ENCODE data around the gene RSPH10B. TPM values are rescaled to one million over a fixed set of nuclear protein-coding genes. Genes with fewer than 3 reads are reported as not detected.
"Not testable (repeated sequence)": the region's sequence is repeated elsewhere in the genome, so short reads cannot be mapped to it uniquely, and the experiment has no call there.

RSPH10B gene
- under 1 TPM in 1 of 2 experiments, not detected in 1; 0.81 TPM for total RNA-seq
- polyA plus RNA-seq = not detected
- total RNA-seq = 0 to 0.19 (median 0.04) reads per million in 6 experiments

- H3K27ac Mint-ChIP-seq, H3K27me3 Mint-ChIP-seq, POLR2A ChIA-PET, DNase-seq, H3K36me3 Mint-ChIP-seq, H3K4me3 Mint-ChIP-seq, H3K9me3 Mint-ChIP-seq, ATAC-seq, H3K4me1 Mint-ChIP-seq: not testable (repeated sequence)
These were observed at the start of gene RSPH10B for GRCh38 chr7:5970347-5970911. Gene RSPH10B (minus strand): TSS chr7:5970689. CDS start chr7:5967116, 3,573 bp downstream.

DNA sequence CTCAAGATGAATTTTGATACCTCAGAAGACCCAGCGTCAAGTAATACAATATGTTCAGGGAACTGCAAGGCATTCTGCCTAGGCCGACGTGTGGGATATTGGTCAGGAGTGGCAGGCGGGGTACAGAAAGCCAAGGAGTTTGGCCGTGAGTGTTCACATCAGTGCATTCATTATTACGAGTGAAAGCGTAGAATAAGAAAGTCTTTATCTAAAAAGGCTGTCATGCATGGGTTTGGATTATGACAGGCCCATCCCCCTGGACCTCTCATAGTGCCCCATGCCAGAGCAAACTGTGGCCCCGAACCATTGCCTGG lies 46.1 kb upstream of the RSPH10B start:
- H3K9me3 Mint-ChIP-seq = no peaks in the 10 kb centered on the region
- ATAC-seq (no peak), DNase-seq (no peak)
- no peaks in the 10 kb centered on the region for H3K27me3 Mint-ChIP-seq
- peaks cover 4 to 12% (median 7%) of the 10 kb centered on the region in 4 donors for H3K4me1 Mint-ChIP-seq
- POLR2A ChIA-PET = no interaction called here
- H3K36me3 Mint-ChIP-seq = peaks cover 0 to 74% (median 6%) of the 10 kb centered on the region in 3 donors
- H3K4me3 Mint-ChIP-seq = no peak overlapping the region
- peak overlapping the region in 4 of 10 donors; percentile 52 to 72 (median 68) for H3K27ac Mint-ChIP-seq

DNA sequence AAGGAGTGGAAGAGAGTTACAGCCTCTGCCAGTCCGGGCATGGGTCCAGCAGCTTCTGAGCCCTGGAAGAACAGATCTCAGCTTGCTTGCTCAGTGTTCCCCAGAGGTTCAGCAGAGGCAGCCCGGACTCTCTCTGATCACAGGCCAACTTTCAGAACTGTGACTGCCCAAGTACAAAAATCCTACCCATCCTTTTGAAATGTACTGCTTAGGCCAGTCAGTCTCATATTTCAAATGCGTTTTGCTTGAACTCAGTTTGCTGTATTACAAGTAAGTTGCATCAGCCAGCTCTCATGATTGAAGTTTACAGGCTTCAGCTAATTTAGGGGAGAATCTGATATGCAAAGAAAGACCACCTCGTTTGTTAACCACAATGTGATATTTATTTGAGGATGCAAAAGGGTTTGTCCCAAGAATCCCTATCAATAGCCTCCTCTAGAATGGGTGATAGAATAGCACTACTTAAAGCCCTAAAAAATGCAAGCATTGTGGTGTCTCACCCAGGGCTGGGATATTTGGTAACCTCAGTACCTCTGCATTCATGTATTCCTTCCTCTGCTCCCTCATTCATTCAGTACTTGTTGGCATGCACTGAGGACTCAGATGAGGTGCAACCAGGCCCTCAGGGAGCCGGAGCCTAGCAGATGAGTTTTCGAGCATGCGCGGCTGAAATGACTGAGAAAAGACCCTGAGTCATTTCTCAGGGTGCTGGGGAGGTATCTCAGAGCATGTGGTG lies 45.6 kb upstream of the RSPH10B start:
- POLR2A ChIA-PET = no interaction called here
- Mint-ChIP-seq H3K36me3 (peaks cover 0 to 69% (median 6%) of the 10 kb centered on the region in 3 donors), H3K27me3 (no peaks in the 10 kb centered on the region), H3K4me3 (no peak overlapping the region), H3K27ac (peak overlapping the region in 6 of 10 donors; percentile 11 to 72 (median 66)), H3K9me3 (no peaks in the 10 kb centered on the region), H3K4me1 (peaks cover 6 to 17% (median 7%) of the 10 kb centered on the region in 4 donors)
- DNase-seq (no peak), ATAC-seq (no peak)

DNA sequence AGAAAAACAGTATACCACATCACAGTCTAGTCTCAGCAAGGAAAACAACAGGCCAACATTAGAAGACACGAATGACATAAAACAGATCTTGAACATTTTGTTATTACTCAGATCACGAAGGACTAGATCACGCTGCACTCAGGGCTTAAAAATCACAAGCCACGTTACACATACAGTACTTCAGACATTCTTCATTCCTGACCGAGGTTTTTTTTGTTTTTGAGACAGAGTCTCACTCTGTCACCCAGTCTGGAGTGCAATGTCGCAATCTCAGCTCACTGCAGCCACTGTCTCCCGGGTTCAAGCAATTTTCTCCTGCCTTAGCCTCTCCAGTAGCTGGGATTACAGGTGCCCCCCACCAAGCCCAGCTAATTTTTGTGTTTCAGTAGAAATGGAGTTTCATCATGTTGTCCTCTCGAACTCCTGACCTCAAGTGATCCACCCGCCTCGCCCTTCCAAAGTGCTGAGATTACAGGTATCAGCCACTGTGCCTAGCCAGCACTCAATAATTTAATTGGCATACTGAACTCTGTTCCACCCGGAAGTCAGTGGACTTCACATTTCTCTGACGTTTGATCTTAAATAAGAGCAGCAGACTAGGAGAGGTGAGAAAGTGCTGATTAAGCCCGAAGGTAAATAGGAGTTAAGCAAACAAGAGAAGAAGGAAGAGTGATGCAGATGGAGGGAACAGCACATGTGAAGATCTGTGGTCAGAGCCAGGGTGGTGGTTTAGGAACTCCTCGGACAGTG lies 42.0 kb upstream of the RSPH10B start:
- Mint-ChIP-seq H3K36me3 (peaks cover 0 to 35% (median 0%) of the 10 kb centered on the region in 3 donors), H3K4me3 (no peak overlapping the region), H3K27ac (peak overlapping the region; percentile 11 to 89 (median 63)), H3K27me3 (no peaks in the 10 kb centered on the region), H3K9me3 (no peaks in the 10 kb centered on the region), H3K4me1 (peaks cover 10 to 34% (median 23%) of the 10 kb centered on the region in 4 donors)
- ATAC-seq (no peak), DNase-seq (no peak)
- POLR2A ChIA-PET = no interaction called here

DNA sequence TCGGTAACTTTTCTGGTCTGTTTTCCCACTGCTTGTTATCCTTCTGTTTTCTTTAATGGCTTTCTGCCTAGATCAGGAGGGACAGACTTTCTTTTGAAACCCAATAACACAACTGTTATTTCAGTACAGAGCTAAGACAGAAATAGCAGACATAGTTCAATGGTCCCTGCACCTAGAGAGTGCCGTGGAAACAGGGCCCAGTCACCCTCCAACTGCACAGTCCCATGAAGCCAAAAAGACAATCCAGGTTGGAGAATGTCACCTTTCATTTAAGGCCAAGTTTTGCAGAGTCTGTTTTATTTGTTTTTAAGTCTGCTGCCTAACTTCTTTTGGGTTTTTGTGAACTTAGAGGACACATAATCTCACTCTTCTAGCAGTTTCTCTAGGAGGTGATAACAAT lies 41.1 kb upstream of the RSPH10B start:
- Mint-ChIP-seq H3K4me3 (peak overlapping the region in 2 of 10 donors; percentile 82 to 94), H3K4me1 (peaks cover 15 to 39% (median 30%) of the 10 kb centered on the region in 4 donors), H3K36me3 (peaks cover 0 to 26% (median 0%) of the 10 kb centered on the region in 3 donors), H3K9me3 (no peaks in the 10 kb centered on the region), H3K27ac (peak overlapping the region in 6 of 10 donors; percentile 19 to 60 (median 36)), H3K27me3 (no peaks in the 10 kb centered on the region)
- POLR2A ChIA-PET = no interaction called here
- ATAC-seq = no peak
- no peak for DNase-seq

DNA sequence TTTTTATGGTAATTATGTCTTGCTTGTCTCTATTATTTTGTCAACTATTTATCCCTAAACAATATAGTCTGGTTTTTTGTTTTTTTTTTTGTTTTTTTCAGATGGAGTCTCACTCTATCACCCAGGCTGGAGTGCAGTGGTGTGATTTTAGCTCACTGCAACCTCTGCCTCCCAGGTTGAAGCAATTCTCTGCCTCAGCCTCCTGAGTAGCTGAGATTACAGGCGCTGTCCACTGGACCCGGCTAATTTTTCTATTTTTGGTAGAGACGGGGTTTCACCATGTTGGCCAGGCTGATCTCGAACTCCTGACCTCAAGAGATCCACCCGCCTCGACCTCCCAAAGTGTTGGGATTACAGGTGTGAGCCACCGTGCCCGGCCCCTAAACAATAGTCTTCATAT lies 39.9 kb upstream of the RSPH10B start:
- Mint-ChIP-seq H3K4me1 (peaks cover 17 to 43% (median 32%) of the 10 kb centered on the region in 4 donors), H3K4me3 (peak overlapping the region; percentile 42 to 98 (median 82)), H3K27ac (peak overlapping the region; percentile 49 to 97 (median 92)), H3K36me3 (peaks cover 0 to 18% (median 0%) of the 10 kb centered on the region in 3 donors)
- not testable (repeated sequence) for DNase-seq, ATAC-seq, H3K9me3 Mint-ChIP-seq, H3K27me3 Mint-ChIP-seq
- POLR2A ChIA-PET = interaction anchor here (0.8 to 2.4 kb wide), 2 partner anchors 14 to 204 kb away, joined by 3 to 9 read pairs; no protein-coding TSS in a partner anchor

DNA sequence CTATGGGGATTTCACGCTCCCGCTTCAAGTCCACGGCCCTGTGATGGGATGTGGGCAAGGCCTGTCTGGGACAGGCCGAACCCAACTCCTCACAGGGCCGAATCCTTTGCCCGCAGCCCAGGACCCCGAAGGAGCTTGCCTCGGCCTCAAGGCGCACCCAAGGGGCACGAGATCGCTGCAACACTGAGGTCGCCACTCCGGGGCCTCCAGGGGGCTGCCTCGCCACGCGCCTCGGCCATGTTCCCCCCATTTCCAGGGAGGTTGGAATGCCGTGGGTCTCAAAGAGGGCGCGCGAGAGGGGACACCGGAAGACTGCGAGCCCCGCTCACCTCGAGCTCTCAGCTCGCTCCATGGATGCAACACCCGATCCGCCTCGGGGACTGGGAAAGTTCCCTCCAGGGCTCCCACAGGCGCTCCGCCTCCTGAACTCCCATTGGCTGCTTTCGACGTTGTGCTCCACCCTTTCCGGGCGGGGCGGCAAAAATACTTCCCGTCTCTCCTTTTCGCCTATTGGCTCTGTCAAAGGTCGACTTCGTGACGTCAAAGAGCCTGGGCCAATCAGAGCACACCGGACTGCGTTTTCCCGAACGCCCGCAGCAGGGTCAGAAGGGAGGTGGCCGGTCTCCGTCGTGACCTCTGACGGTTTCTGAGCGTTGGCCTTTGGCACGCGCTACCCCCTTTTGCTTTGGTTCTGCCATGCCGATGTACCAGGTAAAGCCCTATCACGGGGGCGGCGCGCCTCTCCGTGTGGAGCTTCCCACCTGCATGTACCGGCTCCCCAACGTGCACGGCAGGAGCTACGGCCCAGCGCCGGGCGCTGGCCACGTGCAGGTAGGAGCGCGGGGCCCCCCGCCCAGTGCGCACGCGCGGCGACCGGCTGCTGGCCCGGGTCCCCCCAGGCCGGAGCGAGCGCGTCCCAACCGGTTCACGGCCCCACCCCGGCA lies 38.5 kb upstream of the RSPH10B start, which contains the start of the genes AIMP2 and PMS2:
Gene AIMP2 (plus strand): TSS at position 605 of the 944 bp plus-strand sequence. CDS start 92 bp downstream, at position 697.
Gene PMS2 (minus strand): TSS at position 382 of the 944 bp plus-strand sequence. CDS start 30 bp downstream, at position 352.
- Mint-ChIP-seq H3K4me3 (peak within 1 kb of the TSS; percentile 90 to 98 (median 94)), H3K4me1 (peaks cover 17 to 47% (median 32%) of the 10 kb centered on the region in 4 donors), H3K36me3 (peaks cover 0 to 16% (median 0%) of the 10 kb centered on the region in 3 donors), H3K27me3 (no peaks in the 10 kb centered on the region), H3K27ac (peak within 1 kb of the TSS; percentile 90 to 98 (median 96)), H3K9me3 (no peaks in the 10 kb centered on the region)
- ATAC-seq (peak; percentile 86 to 89), DNase-seq (peak; percentile 85 to 97 (median 94))
- POLR2A ChIA-PET = interaction anchor here (0.5 to 2.4 kb wide), 9 partner anchors 9 to 651 kb away, joined by 3 to 9 read pairs (median 5); no protein-coding TSS in a partner anchor

DNA sequence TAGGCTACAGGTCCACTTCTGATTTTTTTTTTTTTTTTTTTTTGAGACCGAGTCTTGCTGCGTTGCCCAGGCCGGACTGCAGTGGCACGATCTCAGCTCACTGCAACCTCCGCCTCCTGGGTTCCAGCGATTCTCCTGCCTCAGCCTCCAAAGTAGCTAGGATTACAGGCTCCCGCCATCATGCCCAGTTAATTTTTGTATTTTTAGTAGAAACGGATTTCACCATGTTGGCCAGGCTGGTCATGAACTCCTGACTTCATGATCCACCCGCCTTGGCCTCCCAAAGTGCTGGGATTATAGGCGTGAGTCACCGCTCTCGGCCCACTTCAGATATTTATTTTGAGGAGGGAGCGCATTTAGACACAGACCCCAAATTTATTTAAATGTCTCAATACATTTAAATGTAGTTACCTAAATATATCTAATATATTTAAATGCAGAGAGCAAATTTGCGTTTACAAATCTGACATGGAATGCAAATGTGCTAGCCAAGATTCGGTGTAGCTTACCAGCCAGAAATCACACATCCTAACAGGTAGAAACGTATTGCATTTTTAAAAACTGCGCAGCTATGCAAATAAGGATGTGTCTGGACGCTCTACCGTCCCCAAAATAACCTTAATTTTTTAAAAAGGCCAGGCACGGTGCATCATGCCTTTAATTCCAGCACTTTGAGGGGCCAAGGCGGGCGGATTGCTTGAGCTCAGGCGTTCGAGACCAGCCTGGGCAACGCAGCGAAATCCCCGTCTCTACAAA lies 37.5 kb upstream of the RSPH10B start:
- not testable (repeated sequence) for ATAC-seq, H3K9me3 Mint-ChIP-seq, H3K27me3 Mint-ChIP-seq, DNase-seq
- H3K36me3 Mint-ChIP-seq = peaks cover 0 to 22% (median 0%) of the 10 kb centered on the region in 3 donors
- peak overlapping the region; percentile 16 to 98 (median 94) for H3K4me3 Mint-ChIP-seq
- H3K27ac Mint-ChIP-seq = peak overlapping the region in 6 of 10 donors; percentile 9 to 90 (median 42)
- H3K4me1 Mint-ChIP-seq = peaks cover 17 to 45% (median 31%) of the 10 kb centered on the region in 4 donors
- POLR2A ChIA-PET = interaction anchor here (0.5 to 2.4 kb wide), 7 partner anchors 11 to 324 kb away, joined by 3 to 9 read pairs (median 5); no protein-coding TSS in a partner anchor

- POLR2A ChIA-PET = no interaction called here
- ATAC-seq (no peak), DNase-seq (no peak)
- peak overlapping the region; percentile 3 to 98 (median 58) for H3K4me3 Mint-ChIP-seq
- peaks cover 0 to 20% (median 2%) of the 10 kb centered on the region in 3 donors for H3K36me3 Mint-ChIP-seq
- H3K9me3 Mint-ChIP-seq = no peaks in the 10 kb centered on the region
- H3K4me1 Mint-ChIP-seq = peaks cover 12 to 39% (median 27%) of the 10 kb centered on the region in 4 donors
- peak overlapping the region; percentile 1 to 81 (median 44) for H3K27ac Mint-ChIP-seq
- no peaks in the 10 kb centered on the region for H3K27me3 Mint-ChIP-seq
These were observed 36.9 kb upstream of the RSPH10B start for GRCh38 chr7:6007386-6007785.

- DNase-seq (peak; percentile 15 to 82 (median 48)), ATAC-seq (peak; percentile 72 to 82)
- no peaks in the 10 kb centered on the region for H3K27me3 Mint-ChIP-seq
- peaks cover 0 to 1% (median 0%) of the 10 kb centered on the region in 4 donors for H3K4me1 Mint-ChIP-seq
- H3K4me3 Mint-ChIP-seq = no peak overlapping the region
- POLR2A ChIA-PET = interaction anchor here (0.5 to 0.7 kb wide), 6 partner anchors 110 to 684 kb away, joined by 3 to 6 read pairs (median 3); no protein-coding TSS in a partner anchor
- H3K36me3 Mint-ChIP-seq = peaks cover 0 to 88% (median 17%) of the 10 kb centered on the region in 3 donors
- peak overlapping the region in 4 of 10 donors; percentile 0 to 70 (median 42) for H3K27ac Mint-ChIP-seq
- no peaks in the 10 kb centered on the region for H3K9me3 Mint-ChIP-seq
These were observed 26.8 kb upstream of the RSPH10B start for GRCh38 chr7:5997210-5997808.

All from naive thymus-derived CD8-positive, alpha-beta T cell (primary cell).